Right lobe of liver (tissue), 4 donors: ENCODE data around the gene VNN1.
A peak's percentile ranks its signal among the peaks of the same experiment; 100 is the strongest.

Source experiments
- CTCF ChIP-seq, 4 donors: fragments of 200-600 bp in 3 of 4; fragments of 450-650 bp in 1 of 4; IDR thresholded peaks; one replicate each; pipeline versions ENCODE4 v1.5.1 to v1.8.0; 2016 to 2022; ENCODE audit warnings: antibody characterized with exemption in 4 of 4, mild to moderate bottlenecking in 2 of 4
- POLR2A ChIP-seq: fragments of 450-650 bp; IDR thresholded peaks from one replicate; pipeline ENCODE4 v1.6.1; 2017; ENCODE audit warnings: antibody characterized with exemption, mild to moderate bottlenecking
- donor health status: DM: no; HTN: no; CAD: no.
- donor health status: DM: no; HTN: no; CAD: no.
- donor health status: DM: no; HTN: yes; CAD: no.

GRCh38 chr6:132725947-132726607, 12.2 kb upstream of the VNN1 start:
- TF ChIP-seq CTCF (IDR thresholded peaks at IDR 0.05) = no peak
- TF ChIP-seq POLR2A = peak; percentile 24
